Activated CD4-positive, CD25-positive, alpha-beta regulatory T cell treated with anti-CD3 and anti-CD28 coated beads, Interleukin-2, amount 50 U/mL, for 16 hours (primary cell): Measurements from ENCODE around the gene AIPL1.
"Not testable (repeated sequence)": the region's sequence is repeated elsewhere in the genome, so short reads cannot be mapped to it uniquely, and the experiment has no call there.

Experiments
- DNase-seq: peaks from one replicate; pipeline ENCODE4 v3.0.0-alpha.2; 2020; ENCODE audit warnings: low read depth, low spot score

The AIPL1 gene

GRCh38 chr17:6435051-6435450 is at the start of gene AIPL1:
Gene AIPL1 (minus strand): TSS chr17:6435121. CDS start chr17:6435104, 17 bp downstream.
- no peak for DNase-seq

- no peak for DNase-seq
Measured at GRCh38 chr17:6483507-6483906, 48.6 kb upstream of the AIPL1 start.

- DNase-seq, result not testable (repeated sequence)
Measured at GRCh38 chr17:6482796-6483195, 47.9 kb upstream of the AIPL1 start.

- no peak for DNase-seq
Measured at GRCh38 chr17:6482105-6482455, 47.2 kb upstream of the AIPL1 start.

- no peak for DNase-seq
Measured at GRCh38 chr17:6480303-6480675, 45.4 kb upstream of the AIPL1 start.

- no peak for DNase-seq
Measured at GRCh38 chr17:6479622-6480302, 44.8 kb upstream of the AIPL1 start.

- no peak for DNase-seq
Measured at GRCh38 chr17:6478486-6478885, 43.6 kb upstream of the AIPL1 start.

- DNase-seq, result no peak
Measured at GRCh38 chr17:6477831-6478383, 43.0 kb upstream of the AIPL1 start.

- no peak for DNase-seq
Measured at GRCh38 chr17:6476810-6477179, 41.9 kb upstream of the AIPL1 start.

GRCh38 chr17:6476076-6476809 is 41.3 kb upstream of the AIPL1 start:
- no peak for DNase-seq

GRCh38 chr17:6475411-6475810 is 40.5 kb upstream of the AIPL1 start:
- DNase-seq, result no peak

GRCh38 chr17:6474906-6475305 is 40.0 kb upstream of the AIPL1 start:
- DNase-seq, result no peak

- DNase-seq, result no peak
Measured at GRCh38 chr17:6474376-6474775, 39.5 kb upstream of the AIPL1 start.

- peak; percentile 21 for DNase-seq
Measured at GRCh38 chr17:6473128-6473767, 38.3 kb upstream of the AIPL1 start.

- no peak for DNase-seq
Measured at GRCh38 chr17:6472517-6472916, 37.6 kb upstream of the AIPL1 start.

- DNase-seq, result no peak
Measured at GRCh38 chr17:6471531-6472465, 36.9 kb upstream of the AIPL1 start.

- DNase-seq, result no peak
Measured at GRCh38 chr17:6470751-6471521, 36.0 kb upstream of the AIPL1 start.

- DNase-seq, result no peak
Measured at GRCh38 chr17:6470146-6470718, 35.3 kb upstream of the AIPL1 start.

GRCh38 chr17:6468051-6468790 is 33.3 kb upstream of the AIPL1 start:
- DNase-seq, result no peak

- no peak for DNase-seq
Measured at GRCh38 chr17:6467567-6467966, 32.6 kb upstream of the AIPL1 start.
